GM12874 (cell line): ENCODE results near the gene INTS1.

ENCODE experiments used
- TF ChIP-seq, protein P1 (sequence below): IDR thresholded peaks from 2 replicates; pipeline ENCODE4 v1.5.1; 2011; ENCODE audit warnings: low read depth, mild to moderate bottlenecking, control low read depth, low read length, moderate library complexity; ENCODE audit not compliant: insufficient read depth

Gene INTS1

DNA sequence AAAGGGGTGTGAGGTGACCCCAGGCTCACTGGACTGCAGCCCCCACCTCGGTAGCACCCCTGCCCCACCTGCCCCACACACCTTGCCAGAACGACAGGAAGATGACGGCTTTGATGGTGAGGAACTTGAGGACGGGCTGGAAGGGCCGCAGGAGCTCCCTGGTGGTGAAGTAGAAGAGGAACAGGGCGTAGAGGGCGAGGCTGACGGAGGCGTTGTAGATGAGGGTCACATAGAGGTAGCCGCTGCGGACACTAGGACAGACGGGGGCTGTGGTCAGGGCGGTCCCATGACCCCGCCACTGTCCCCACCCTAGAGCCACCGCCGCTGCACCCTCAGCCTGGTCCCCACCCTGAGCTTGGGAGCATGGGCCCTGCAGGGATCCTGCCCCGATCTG, 44.2 kb upstream of the INTS1 start:
- TF ChIP-seq, protein P1, sequence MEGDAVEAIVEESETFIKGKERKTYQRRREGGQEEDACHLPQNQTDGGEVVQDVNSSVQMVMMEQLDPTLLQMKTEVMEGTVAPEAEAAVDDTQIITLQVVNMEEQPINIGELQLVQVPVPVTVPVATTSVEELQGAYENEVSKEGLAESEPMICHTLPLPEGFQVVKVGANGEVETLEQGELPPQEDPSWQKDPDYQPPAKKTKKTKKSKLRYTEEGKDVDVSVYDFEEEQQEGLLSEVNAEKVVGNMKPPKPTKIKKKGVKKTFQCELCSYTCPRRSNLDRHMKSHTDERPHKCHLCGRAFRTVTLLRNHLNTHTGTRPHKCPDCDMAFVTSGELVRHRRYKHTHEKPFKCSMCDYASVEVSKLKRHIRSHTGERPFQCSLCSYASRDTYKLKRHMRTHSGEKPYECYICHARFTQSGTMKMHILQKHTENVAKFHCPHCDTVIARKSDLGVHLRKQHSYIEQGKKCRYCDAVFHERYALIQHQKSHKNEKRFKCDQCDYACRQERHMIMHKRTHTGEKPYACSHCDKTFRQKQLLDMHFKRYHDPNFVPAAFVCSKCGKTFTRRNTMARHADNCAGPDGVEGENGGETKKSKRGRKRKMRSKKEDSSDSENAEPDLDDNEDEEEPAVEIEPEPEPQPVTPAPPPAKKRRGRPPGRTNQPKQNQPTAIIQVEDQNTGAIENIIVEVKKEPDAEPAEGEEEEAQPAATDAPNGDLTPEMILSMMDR: no peak

DNA sequence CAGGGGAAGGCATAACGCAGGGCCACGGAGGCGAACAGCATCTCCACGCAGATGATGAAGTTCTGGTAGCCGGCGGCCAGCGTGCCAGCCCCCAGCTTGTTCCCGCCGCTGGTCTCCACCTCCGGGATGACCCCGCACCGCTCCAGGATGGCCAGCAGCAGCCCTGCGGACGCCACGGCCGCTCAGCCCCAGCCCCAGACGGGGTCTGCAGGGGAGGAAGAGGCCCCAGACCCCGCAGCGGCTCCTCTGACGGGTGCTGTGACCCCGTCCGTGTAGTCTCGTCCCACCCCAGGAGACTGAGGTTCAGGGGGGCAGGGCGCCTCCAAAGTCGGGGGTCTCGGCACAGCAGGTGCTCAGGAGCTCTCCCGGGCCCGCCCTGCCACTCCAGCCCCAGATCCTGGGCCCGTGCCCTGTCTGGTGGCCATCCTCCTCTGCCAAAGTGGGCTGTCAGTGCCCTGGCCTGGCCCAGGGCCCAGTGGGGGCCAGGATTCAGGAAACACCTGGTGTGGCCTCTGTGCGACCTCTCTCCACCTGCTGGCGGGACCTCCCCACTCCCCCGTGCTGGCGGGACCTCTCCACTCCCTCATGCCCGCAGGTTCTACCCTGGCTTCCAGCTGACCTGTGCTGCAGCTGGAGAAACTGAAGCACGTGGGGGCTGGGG, 43.7 kb upstream of the INTS1 start:
- TF ChIP-seq, protein P1: no peak

DNA sequence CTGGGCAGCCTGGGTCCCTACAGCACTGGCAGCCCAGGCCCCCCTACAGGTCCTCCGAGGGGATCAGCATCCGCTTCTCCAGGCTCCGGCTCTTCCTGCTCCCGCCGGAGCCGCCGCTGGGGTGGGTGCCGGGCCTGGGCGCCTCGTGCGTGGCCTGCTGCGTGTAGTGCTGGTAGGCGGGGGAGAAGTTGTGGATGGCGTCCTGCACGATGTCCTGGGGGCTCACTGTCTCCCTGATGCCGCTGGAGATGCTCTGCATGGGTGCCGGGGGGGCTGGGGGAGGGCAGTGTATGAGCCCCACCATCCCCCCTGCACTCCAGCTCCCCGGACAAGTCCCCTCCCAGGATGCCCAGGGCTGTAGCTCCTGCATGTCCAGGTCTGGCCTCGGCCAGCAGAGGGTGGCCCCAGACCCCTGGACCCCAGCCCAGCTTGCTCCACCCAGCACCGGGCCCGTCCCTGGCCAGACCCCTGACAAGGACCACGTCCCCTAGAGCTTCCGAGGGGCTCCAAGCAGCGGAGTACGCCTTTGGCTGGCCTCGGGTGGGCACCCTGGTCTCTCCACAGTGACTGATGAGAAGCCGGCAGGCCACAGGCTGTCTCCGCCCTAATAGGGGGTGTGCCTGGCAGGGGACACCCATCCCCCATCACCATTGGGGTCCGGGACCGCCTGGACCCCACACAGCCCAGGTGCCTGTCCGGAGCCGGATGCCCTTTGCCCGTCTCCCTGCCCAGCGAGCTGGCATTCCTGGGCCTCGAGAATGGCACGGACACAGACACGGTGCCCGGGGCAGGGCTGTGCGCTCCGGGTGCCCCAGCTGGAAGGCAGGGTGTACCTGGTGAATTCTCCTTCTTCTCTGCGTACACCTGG, 43.0 kb upstream of the INTS1 start:
- TF ChIP-seq, protein P1: no peak

DNA sequence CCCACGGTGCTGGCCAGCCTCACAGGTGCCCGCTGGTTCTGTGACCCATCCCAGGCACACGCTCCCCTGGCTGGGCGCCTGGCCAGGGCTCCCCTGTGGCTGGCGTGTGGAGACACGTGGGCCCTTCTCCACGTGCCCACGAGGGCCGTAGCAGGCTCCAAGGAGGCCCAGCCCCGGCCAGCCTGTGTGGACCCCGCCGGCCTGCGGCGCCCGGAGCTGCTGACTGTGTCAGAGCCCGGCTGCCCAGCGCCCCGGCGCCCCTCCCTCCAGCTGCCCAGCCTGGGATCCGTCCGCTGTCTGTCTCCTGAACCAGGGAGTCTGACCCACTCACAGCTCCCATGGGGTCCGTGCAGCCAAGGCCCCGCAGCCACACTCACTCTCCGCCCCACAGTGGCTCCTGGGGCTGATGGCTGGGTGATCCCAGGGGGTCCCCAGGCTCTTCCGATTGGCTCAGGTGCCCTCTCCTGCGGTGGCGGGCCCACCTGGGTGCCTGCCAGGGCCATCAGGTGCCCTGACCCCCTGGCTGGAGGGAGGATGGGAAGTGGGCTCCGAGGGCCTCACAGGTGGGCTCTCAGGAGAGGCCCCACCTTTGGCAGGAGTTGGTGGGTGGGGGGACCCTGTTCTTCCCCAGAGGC, 42.2 kb upstream of the INTS1 start:
- TF ChIP-seq, protein P1: no peak

DNA sequence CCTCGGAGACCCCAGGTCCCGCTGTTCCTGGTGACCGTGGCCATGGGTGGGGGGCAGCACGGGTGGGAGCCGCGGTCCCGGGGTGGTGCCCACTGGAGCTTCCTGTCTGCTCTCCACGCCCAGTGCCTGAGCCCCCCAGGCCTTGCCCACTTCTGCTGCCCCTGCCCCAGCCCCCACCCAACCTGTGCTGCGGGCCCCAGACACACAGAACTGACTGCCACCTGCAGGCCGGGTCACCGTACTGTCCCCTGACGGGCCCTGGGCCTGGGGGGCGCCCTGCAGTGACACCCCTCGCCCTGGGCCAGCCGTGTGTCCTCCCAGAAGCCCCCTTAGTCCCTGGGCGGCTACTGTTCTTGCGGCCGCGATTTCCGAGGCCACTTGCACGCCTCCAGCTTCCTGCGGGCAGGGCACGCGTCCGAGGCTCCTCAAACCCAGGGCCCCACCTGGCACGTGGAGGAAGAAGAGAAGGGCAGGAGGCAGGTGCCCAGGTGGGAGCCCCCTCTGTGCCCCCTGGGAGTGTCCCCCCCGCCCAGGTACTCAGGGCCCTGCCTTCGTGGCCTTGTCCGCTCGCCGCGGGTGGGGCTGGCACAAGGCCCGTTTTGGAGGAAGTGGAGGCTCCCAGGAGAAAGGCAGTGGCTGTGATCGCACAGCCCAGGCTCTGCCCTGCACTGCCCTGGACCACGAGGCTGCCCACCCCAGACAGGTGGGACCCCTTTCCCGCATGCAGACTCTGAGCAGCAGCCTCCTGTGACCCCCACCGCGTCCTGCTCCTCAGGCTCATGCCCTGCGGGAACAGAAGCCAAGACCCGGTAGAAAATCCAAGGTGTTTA, 41.4 kb upstream of the INTS1 start:
- TF ChIP-seq, protein P1: no peak

DNA sequence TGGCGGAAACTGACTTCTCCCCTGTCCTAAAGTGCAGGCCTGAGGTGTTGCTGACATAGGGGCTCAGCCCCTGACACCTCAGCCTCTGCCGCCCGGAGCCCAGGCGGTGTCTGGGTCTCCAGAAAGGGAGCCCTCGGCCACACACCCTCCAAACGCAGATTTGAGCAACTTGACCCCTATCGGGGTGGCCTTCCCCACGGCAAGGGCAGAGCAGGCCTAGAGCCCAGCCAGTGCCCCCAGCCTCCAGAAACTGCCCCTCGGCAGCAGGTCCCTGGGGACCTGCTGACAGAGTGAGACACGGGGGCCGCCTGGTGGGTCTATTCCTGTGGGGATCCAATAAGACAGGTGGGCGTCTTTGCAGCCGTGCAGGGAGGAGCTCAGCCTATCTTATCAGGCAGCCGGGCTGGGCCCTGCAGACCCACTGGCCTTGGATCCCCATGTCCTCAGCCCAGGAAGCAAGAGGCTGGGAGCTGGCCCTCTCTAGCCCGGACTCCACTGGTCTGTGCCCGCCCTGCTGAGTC, 40.8 kb upstream of the INTS1 start:
- TF ChIP-seq, protein P1: no peak
